ENCODE measurements around the gene CKLF. TPM values are rescaled to one million over a fixed set of nuclear protein-coding genes. Genes with fewer than 3 reads are reported as not detected.

CKLF gene
- total RNA-seq, 1 experiment from 2014 or later, result 47.9 TPM

DNA sequence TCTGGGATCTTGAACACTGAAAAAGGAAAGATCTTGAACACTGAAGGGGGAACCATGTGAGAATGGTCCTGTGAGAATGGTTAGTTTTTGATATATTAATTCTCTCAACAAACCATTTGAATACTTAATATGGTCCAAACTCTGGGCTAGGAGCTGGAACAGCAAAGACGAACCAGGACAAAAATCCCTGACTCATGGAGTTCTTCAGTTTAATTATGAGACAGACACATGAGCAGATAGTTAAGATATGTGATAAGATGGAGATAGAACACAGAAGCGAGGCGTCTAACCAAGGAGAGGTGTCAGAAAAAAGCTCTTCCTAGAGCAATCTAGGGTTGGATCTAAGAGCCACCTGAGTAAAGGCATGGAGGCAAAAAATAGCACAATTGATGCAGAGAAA lies 1.6 kb downstream of the CKLF start:
- no peaks in the 10 kb centered on the region for H3K9me3 ChIP-seq (ENCODE audit: low read depth, low read length, poor library complexity, severe bottlenecking)
- intact Hi-C loops (cut with micrococcal nuclease; ENCODE audit: unreplicated experiment), result no loop called here
- H3K4me3 ChIP-seq (ENCODE audit: low read depth, low read length, poor library complexity, severe bottlenecking), result no peak overlapping the region
- BruUV-seq (replicated peaks), result no TSS peak
- DNase-seq (ENCODE audit: low spot score), result no peak
- POLR2A ChIA-PET (ENCODE audit: low non-redundant PET), result no interaction called here
- no peak for TF ChIP-seq EZH2 (IDR thresholded peaks at IDR 0.05; ENCODE audit: borderline replicate concordance, low read depth, low read length, poor library complexity, severe bottlenecking)
- TF ChIP-seq, protein P1, sequence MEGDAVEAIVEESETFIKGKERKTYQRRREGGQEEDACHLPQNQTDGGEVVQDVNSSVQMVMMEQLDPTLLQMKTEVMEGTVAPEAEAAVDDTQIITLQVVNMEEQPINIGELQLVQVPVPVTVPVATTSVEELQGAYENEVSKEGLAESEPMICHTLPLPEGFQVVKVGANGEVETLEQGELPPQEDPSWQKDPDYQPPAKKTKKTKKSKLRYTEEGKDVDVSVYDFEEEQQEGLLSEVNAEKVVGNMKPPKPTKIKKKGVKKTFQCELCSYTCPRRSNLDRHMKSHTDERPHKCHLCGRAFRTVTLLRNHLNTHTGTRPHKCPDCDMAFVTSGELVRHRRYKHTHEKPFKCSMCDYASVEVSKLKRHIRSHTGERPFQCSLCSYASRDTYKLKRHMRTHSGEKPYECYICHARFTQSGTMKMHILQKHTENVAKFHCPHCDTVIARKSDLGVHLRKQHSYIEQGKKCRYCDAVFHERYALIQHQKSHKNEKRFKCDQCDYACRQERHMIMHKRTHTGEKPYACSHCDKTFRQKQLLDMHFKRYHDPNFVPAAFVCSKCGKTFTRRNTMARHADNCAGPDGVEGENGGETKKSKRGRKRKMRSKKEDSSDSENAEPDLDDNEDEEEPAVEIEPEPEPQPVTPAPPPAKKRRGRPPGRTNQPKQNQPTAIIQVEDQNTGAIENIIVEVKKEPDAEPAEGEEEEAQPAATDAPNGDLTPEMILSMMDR (conservative IDR thresholded peaks at IDR 0.05; ENCODE audit: low read depth, low read length), result no peak
- H3K36me3 ChIP-seq (ENCODE audit: insufficient read depth, low read length, poor library complexity, severe bottlenecking), result peaks cover 7% of the 10 kb centered on the region
- H3K4me1 ChIP-seq (ENCODE audit: insufficient read depth, low read length, poor library complexity, severe bottlenecking), result peaks cover 17% of the 10 kb centered on the region
- no peak overlapping the region for H3K27ac ChIP-seq (ENCODE audit: low read depth, low read length, poor library complexity, severe bottlenecking)
- CTCF ChIA-PET, result no interaction called here
- no peaks in the 10 kb centered on the region for H3K27me3 ChIP-seq (replicated peaks; ENCODE audit: insufficient read depth, low read depth, low read length, poor library complexity)

DNA sequence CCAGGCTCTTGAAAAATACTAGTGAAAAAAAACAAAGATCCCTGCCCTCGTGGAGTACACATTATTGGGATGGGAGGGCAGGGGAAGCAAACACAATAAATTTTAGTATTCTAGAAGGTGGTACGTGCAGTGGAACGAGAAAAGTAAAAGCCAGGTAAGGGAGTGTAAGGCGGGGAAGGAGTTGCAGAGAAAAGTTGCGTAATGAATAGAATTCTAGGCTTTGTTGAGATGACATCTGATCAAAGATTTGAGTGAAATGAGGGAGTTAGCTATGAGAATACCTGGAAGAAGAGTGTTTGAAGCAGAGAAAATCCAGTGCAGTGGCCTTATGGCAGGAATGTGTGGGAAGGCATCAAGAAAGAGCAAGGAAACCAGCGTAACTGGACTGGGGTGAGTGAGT lies 2.1 kb downstream of the CKLF start:
- POLR2A ChIA-PET (ENCODE audit: low non-redundant PET), result no interaction called here
- Histone ChIP-seq H3K27me3 (replicated peaks; ENCODE audit: insufficient read depth, low read depth, low read length, poor library complexity) (no peaks in the 10 kb centered on the region), H3K36me3 (ENCODE audit: insufficient read depth, low read length, poor library complexity, severe bottlenecking) (peaks cover 7% of the 10 kb centered on the region), H3K4me1 (ENCODE audit: insufficient read depth, low read length, poor library complexity, severe bottlenecking) (peaks cover 12% of the 10 kb centered on the region), H3K9me3 (ENCODE audit: low read depth, low read length, poor library complexity, severe bottlenecking) (no peaks in the 10 kb centered on the region), H3K4me3 (ENCODE audit: low read depth, low read length, poor library complexity, severe bottlenecking) (no peak overlapping the region), H3K27ac (ENCODE audit: low read depth, low read length, poor library complexity, severe bottlenecking) (no peak overlapping the region)
- TF ChIP-seq EZH2 (IDR thresholded peaks at IDR 0.05; ENCODE audit: borderline replicate concordance, low read depth, low read length, poor library complexity, severe bottlenecking), result no peak
- TF ChIP-seq, protein P1 (conservative IDR thresholded peaks at IDR 0.05; ENCODE audit: low read depth, low read length), result no peak
- no TSS peak for BruUV-seq (replicated peaks)
- DNase-seq (ENCODE audit: low spot score), result no peak
- CTCF ChIA-PET, result no interaction called here
- intact Hi-C loops (cut with micrococcal nuclease; ENCODE audit: unreplicated experiment), result no loop called here

DNA sequence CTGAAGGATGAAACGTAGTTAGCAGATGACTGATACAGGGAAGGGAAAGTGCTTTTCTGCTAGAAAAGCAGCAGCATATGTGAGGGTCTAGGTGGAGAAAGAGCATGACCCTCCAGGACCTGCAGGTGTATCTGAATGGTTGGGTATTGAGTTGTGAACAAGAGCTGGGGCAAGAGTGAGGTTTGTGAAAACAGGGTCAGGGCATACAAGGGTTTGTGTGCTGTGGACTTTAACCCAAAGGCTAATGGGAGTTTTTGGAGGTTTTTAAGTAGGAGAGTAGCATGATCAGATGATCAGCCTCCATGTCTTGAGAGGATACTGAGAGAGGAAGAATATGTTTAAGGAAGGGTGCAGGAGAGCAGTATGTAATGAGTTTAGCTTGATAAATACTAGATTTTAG lies 7.7 kb downstream of the CKLF start:
- BruUV-seq (replicated peaks), result no TSS peak
- TF ChIP-seq EZH2 (IDR thresholded peaks at IDR 0.05; ENCODE audit: borderline replicate concordance, low read depth, low read length, poor library complexity, severe bottlenecking), result no peak
- TF ChIP-seq, protein P1 (conservative IDR thresholded peaks at IDR 0.05; ENCODE audit: low read depth, low read length), result no peak
- CTCF ChIA-PET, result no interaction called here

More for the DNA sequence above, 7.7 kb downstream of the CKLF start:
- H3K4me1 ChIP-seq (ENCODE audit: insufficient read depth, low read length, poor library complexity, severe bottlenecking), result no peaks in the 10 kb centered on the region
- POLR2A ChIA-PET (ENCODE audit: low non-redundant PET), result no interaction called here
- no peak overlapping the region for H3K4me3 ChIP-seq (ENCODE audit: low read depth, low read length, poor library complexity, severe bottlenecking)
- no peaks in the 10 kb centered on the region for H3K27me3 ChIP-seq (replicated peaks; ENCODE audit: insufficient read depth, low read depth, low read length, poor library complexity)
- intact Hi-C loops (cut with micrococcal nuclease; ENCODE audit: unreplicated experiment), result no loop called here
- no peak overlapping the region for H3K27ac ChIP-seq (ENCODE audit: low read depth, low read length, poor library complexity, severe bottlenecking)
- H3K36me3 ChIP-seq (ENCODE audit: insufficient read depth, low read length, poor library complexity, severe bottlenecking), result peaks cover 11% of the 10 kb centered on the region
- no peaks in the 10 kb centered on the region for H3K9me3 ChIP-seq (ENCODE audit: low read depth, low read length, poor library complexity, severe bottlenecking)
- DNase-seq (ENCODE audit: low spot score), result no peak

All from A673 (cell line).